K562 (cell line): ENCODE measurements around the gene SMOC2. TPM values are rescaled to one million over a fixed set of nuclear protein-coding genes. Genes with fewer than 3 reads are reported as not detected.

Experiments used
- ATAC-seq: fragments of 200-7000 bp; cut with Tn5 transposase; 3 replicates; pipeline ENCODE4 v1.9.1; 2020; ENCODE audit warnings: moderate library complexity
- BruUV-seq: library from RNA; stranded (reverse); fragments of 400-500 nt; replicated peaks from 2 replicates; lab custom pipeline; 2021; lab: Mats Ljungman, UMichigan
- CTCF ChIA-PET: fragments of 300-600 bp; formaldehyde crosslinking; extraction: SDS; loops from one replicate; lab custom pipeline; 2021; ENCODE audit warnings: low intra/inter-chr PET ratio; lab: Yijun Ruan, JAX
- POLR2A ChIA-PET: fragments of 300-600, 350-650 bp; sonication (Branson Sonifier 250); formaldehyde crosslinking; extraction: SDS; loops from one replicate; lab custom pipeline; 2021; ENCODE audit warnings: antibody characterized with exemption, inconsistent platforms; lab: Yijun Ruan, JAX
- DNase-seq, 4 experiments: peaks; one replicate each; pipeline versions ENCODE4 v3.0.0 to v3.0.0-alpha.2; 2011 to 2018; ENCODE audit warnings: low spot score in 3 of 4, mixed read lengths in 3 of 4; ENCODE audit errors: extremely low read depth in 1 of 4
- FAIRE-seq: peaks from 2 replicates; lab custom pipeline; 2011; peaks lifted over from hg19 to GRCh38; lab: Jason Lieb, UNC
- H2AFZ ChIP-seq: 2 replicates; pipeline ENCODE4 v1.6.0; 2011; ENCODE audit warnings: low read depth, low read length, control low read depth, inconsistent platforms
- H3K27ac ChIP-seq: fragments of 200-600 bp; 3 replicates; pipeline ENCODE4 v1.8.0; 2011; ENCODE audit warnings: low read depth, mild to moderate bottlenecking, control low read depth, inconsistent platforms, low read length, moderate library complexity, mixed read lengths; ENCODE audit errors: extremely low read depth
- H3K27me3 ChIP-seq, 2 experiments: fragments of 300-600 bp in 1 of 2; 2 replicates in 1 of 2; 3 replicates in 1 of 2; pipeline versions ENCODE4 v1.6.0 to v1.8.0; 2011; ENCODE audit warnings: inconsistent platforms in 2 of 2, low read length in 2 of 2, mild to moderate bottlenecking in 1 of 2, mixed read lengths in 1 of 2, moderate library complexity in 1 of 2; ENCODE audit not compliant: control insufficient read depth in 2 of 2, insufficient read depth in 2 of 2
- H3K36me3 ChIP-seq: fragments of 300-600 bp; 3 replicates; pipeline ENCODE4 v1.8.0; 2011; ENCODE audit warnings: mild to moderate bottlenecking, low read length, inconsistent platforms; ENCODE audit not compliant: control insufficient read depth, insufficient read depth
- H3K4me1 ChIP-seq, 2 experiments: fragments of 200-600 bp in 1 of 2; replicated peaks in 1 of 2; 2 replicates in 1 of 2; 3 replicates in 1 of 2; pipeline versions ENCODE4 v1.5.1 to v1.8.0; 2011; ENCODE audit warnings: inconsistent platforms in 2 of 2, low read length in 2 of 2, mild to moderate bottlenecking in 1 of 2, mixed read lengths in 1 of 2, moderate library complexity in 1 of 2; ENCODE audit not compliant: control insufficient read depth in 2 of 2, insufficient read depth in 2 of 2
- H3K4me2 ChIP-seq: 2 replicates; pipeline ENCODE4 v1.6.1; 2011; ENCODE audit warnings: low read length, control low read depth, inconsistent platforms, mixed read lengths; ENCODE audit not compliant: insufficient read depth
- H3K4me3 ChIP-seq: fragments of 200-600 bp; sonication (generic), shearing (Covaris generic); 2 replicates; pipeline ENCODE4 v1.5.1; 2016; ENCODE audit warnings: control low read depth, inconsistent platforms
- H3K79me2 ChIP-seq: fragments of 200-600 bp; 3 replicates; pipeline ENCODE4 v1.8.0; 2011; ENCODE audit warnings: low read length, inconsistent platforms; ENCODE audit not compliant: control insufficient read depth, insufficient read depth
- H3K9ac ChIP-seq, 2 experiments: 2 replicates each; pipeline versions ENCODE4 v1.6.0 to v1.6.1; 2011; ENCODE audit warnings: low read depth in 2 of 2, low read length in 2 of 2, control low read depth in 1 of 2, inconsistent platforms in 1 of 2, mild to moderate bottlenecking in 1 of 2, mixed read lengths in 1 of 2; ENCODE audit not compliant: insufficient read depth in 1 of 2
- H3K9me1 ChIP-seq: one replicate; pipeline ENCODE4 v1.6.0; 2011; ENCODE audit warnings: inconsistent platforms, mild to moderate bottlenecking, low read length, moderate library complexity; ENCODE audit not compliant: control insufficient read depth, insufficient read depth
- H3K9me3 ChIP-seq: replicated peaks from 2 replicates; pipeline ENCODE4 v1.5.1; 2011; ENCODE audit warnings: low read depth, low read length, inconsistent platforms; ENCODE audit not compliant: control insufficient read depth, insufficient read depth
- H4K20me1 ChIP-seq: replicated peaks from 2 replicates; pipeline ENCODE4 v1.6.1; 2011; ENCODE audit warnings: low read length, inconsistent platforms, mixed read lengths; ENCODE audit not compliant: control insufficient read depth, insufficient read depth
- CHD1 ChIP-seq: fragments of 200-600 bp; sonication (generic); IDR thresholded peaks from one replicate; pipeline ENCODE4 v1.6.1; 2012; ENCODE audit warnings: mild to moderate bottlenecking, moderate library complexity, low read length, inconsistent platforms
- CREB3 ChIP-seq: fragments of 450-650 bp; conservative IDR thresholded peaks from 2 replicates; pipeline ENCODE4 v1.6.1; 2016; ENCODE audit warnings: missing genetic modification characterization, low read depth, mild to moderate bottlenecking, missing compliant biosample characterization, moderate library complexity
- GABPA ChIP-seq: fragments of 200-800 bp; sonication (Bioruptor generic); conservative IDR thresholded peaks from 2 replicates; pipeline ENCODE4 v1.6.1; 2016; ENCODE audit warnings: low read depth, missing genetic modification characterization, missing compliant biosample characterization
- GTF2B ChIP-seq: IDR thresholded peaks from 2 replicates; pipeline ENCODE4 v1.6.1; 2011; ENCODE audit not compliant: insufficient read length; ENCODE audit errors: extremely low read depth
- HBP1 ChIP-seq: fragments of 450-650 bp; formaldehyde crosslinking; IDR thresholded peaks from 2 replicates; pipeline ENCODE4 v1.4.0; 2022; ENCODE audit warnings: missing genetic modification characterization
- HMG20A ChIP-seq: fragments of 450-650 bp; formaldehyde crosslinking; conservative IDR thresholded peaks from 2 replicates; pipeline ENCODE4 v1.4.0; 2020; ENCODE audit warnings: mild to moderate bottlenecking, mixed read lengths
- HNRNPL ChIP-seq: fragments of 200-400 bp; formaldehyde crosslinking; IDR thresholded peaks from 2 replicates; pipeline ENCODE4 v1.6.1; 2017; ENCODE audit warnings: low read depth, mild to moderate bottlenecking, low read length
- KDM5B ChIP-seq: fragments of 200-600 bp; sonication (generic); IDR thresholded peaks from 2 replicates; pipeline ENCODE4 v1.6.1; 2012; ENCODE audit warnings: low read depth, mild to moderate bottlenecking, moderate library complexity, low read length, control low read depth, inconsistent platforms; ENCODE audit not compliant: insufficient replicate concordance
- PTBP1 ChIP-seq: fragments of 200-400 bp; formaldehyde crosslinking; IDR thresholded peaks from 2 replicates; pipeline ENCODE4 v1.6.1; 2017; ENCODE audit warnings: low read depth, low read length
- SMAD4 ChIP-seq: fragments of 250-450 bp; sonication (Bioruptor Pico); conservative IDR thresholded peaks from 2 replicates; pipeline ENCODE4 v1.8.0; 2021; ENCODE audit warnings: inconsistent platforms, mild to moderate bottlenecking, moderate library complexity
- SUPT5H ChIP-seq: fragments of 450-650 bp; IDR thresholded peaks from 2 replicates; pipeline ENCODE4 v1.6.1; 2016
- ZBTB17 ChIP-seq: fragments of 450-650 bp; formaldehyde crosslinking; IDR thresholded peaks from 2 replicates; pipeline ENCODE4 v1.4.0; 2020; ENCODE audit warnings: mild to moderate bottlenecking
- WGBS: fragments of 100-300 bp; shearing (Covaris generic); methylation state at CpG from one replicate; pipeline ENCODE4 v1.1.6; 2016; ENCODE audit warnings: low coverage, mixed read lengths; ENCODE audit not compliant: insufficient coverage; ENCODE audit errors: missing lambda C conversion rate; 5-methylcytosine and 5-hydroxymethylcytosine counted together
- in situ Hi-C: fragments of 300-500 bp; cut with MboI; formaldehyde crosslinking; loops from 4 replicates; pipeline ENCODE4 v1.15.0; 2018; ENCODE audit warnings: inconsistent platforms, mixed read lengths
- intact Hi-C: fragments of 100-400 bp; cut with micrococcal nuclease; formaldehyde crosslinking; loops from 2 replicates; pipeline ENCODE4 v1.14.2; 2022
- polyA plus RNA-seq, 8 experiments: library from polyadenylated mRNA; depleted of rRNA in 4 of 8; stranded (reverse) in 5 of 8; unstranded in 3 of 8; fragments of >200 nt; fragmentation: Nextera tagmentation in 2 of 8; fragmentation: Illumina TruSeq in 1 of 8; extraction: Ambion mirVana in 2 of 8; extraction: Trizol in 1 of 8; gene quantifications; 2 replicates each; pipeline versions ENCODE4 v1.2.1 to v1.2.3, GENCODE V29; 2011 to 2014; ENCODE audit warnings: inconsistent platforms in 1 of 8, missing spikeins in 1 of 8
- total RNA-seq, 7 experiments: library from RNA; depleted of rRNA in 6 of 7; stranded (reverse); fragments of >200 nt in 6 of 7; fragmentation: Illumina TruSeq in 2 of 7; extraction: Trizol in 2 of 7; gene quantifications; 2 replicates each; pipeline versions ENCODE4 v1.2.1 to v1.2.3, GENCODE V29; 2011 to 2021; ENCODE audit warnings: low replicate concordance in 1 of 7
- TF ChIP-seq, protein P1 (sequence below): fragments of 250-450 bp; sonication (Bioruptor Pico); IDR thresholded peaks from 2 replicates; pipeline ENCODE4 v1.9.0; 2021; ENCODE audit warnings: mild to moderate bottlenecking

The SMOC2 gene
- total and polyA plus RNA-seq, 9 of the 15 experiments (the other 6 are each of a cell fraction or from before 2014, with no cell fraction given), result 0.45 to 2.3 (median 1.1) TPM

DNA sequence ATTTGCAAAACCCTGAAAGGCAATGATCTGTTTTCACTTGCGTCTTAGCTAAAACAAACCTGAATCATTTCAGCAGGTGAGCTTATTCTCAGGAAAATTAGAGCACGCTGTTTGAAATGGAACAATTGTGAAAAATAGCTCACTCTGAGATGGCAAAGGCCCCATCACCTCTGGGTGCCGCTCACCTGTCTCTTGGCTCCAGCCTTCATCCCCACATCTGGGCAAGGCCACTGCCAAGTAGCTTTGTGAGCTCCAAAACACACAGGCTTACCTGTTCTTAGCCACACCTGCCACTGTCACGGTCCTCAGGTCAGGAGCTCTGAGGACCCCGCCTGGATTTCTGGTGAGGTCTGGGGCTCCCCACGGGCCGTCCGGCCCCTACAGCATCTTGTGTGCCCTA, 66.7 kb downstream of the SMOC2 start:
- Histone ChIP-seq H4K20me1 (0 out of 2 replicates have a peak, but pooled peaks cover 2% of the 10 kb centered on the region), H2AFZ (no peak overlapping the region), H3K9me1 (no peaks in the 10 kb centered on the region), H3K9ac (no peak overlapping the region), H3K36me3 (no peaks in the 10 kb centered on the region), H3K79me2 (no peaks in the 10 kb centered on the region), H3K9me3 (no peaks in the 10 kb centered on the region), H3K4me1 (no peaks in the 10 kb centered on the region; a peak in 1 of 5 replicates), H3K27me3 (peaks cover 0 to 26% of the 10 kb centered on the region in 2 experiments; a peak in 4 of 5 replicates), H3K4me3 (no peak overlapping the region), H3K4me2 (no peak overlapping the region), H3K27ac (no peak overlapping the region)
- DNase-seq (no peak), FAIRE-seq (no peak), ATAC-seq (no peak)
- CTCF ChIA-PET, result no interaction called here
- POLR2A ChIA-PET, result no interaction called here
- no TSS peak for BruUV-seq
- intact Hi-C loops (no loop called here), in situ Hi-C loops (no loop called here)
- TF ChIP-seq CREB3 (tag), result no peak
- no peak for TF ChIP-seq PTBP1
- no peak for TF ChIP-seq GABPA (tag)
- TF ChIP-seq ZBTB17 (CRISPR knock-in tag), result no peak
- 25% methylated on average over 8 of the region's 8 CpGs for WGBS

DNA sequence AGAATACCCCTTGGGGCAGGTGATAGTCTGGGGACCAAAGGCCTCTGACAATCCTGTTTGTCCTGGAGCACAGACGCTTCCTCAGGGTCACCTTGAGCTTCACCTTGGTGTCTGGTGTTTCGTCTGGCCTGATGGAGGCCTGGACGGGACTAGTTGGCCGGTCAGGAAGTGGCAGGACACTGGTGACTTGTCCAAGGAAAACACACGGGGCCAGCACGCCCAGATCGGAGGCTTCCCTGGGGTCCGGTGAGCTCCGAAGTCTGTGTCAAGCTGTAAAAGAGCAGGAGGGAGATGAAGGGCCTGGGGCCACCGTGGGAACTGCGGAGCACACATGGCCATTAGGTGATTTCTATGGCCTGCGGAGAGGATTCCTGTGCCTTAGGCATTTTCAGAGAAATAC, 67.9 kb downstream of the SMOC2 start:
- no TSS peak for BruUV-seq
- no peaks in the 10 kb centered on the region for H3K36me3 ChIP-seq
- 29% methylated on average over 12 of the region's 12 CpGs for WGBS
- no peaks in the 10 kb centered on the region for H3K79me2 ChIP-seq
- ATAC-seq (no peak), DNase-seq (no peak), FAIRE-seq (no peak)
- no peak overlapping the region for H3K4me3 ChIP-seq
- H3K9ac ChIP-seq, result no peak overlapping the region
- no peak overlapping the region for H3K4me2 ChIP-seq
- intact Hi-C loops, result no loop called here
- H4K20me1 ChIP-seq, result 0 out of 2 replicates have a peak, but pooled peaks cover 2% of the 10 kb centered on the region
- H3K9me3 ChIP-seq, result no peaks in the 10 kb centered on the region
- ChIA-PET POLR2A (interaction anchor here (0.7 kb wide), 1 partner anchor 333 kb away, joined by 3 read pairs; no protein-coding TSS in a partner anchor), CTCF (no interaction called here)
- H3K27ac ChIP-seq, result no peak overlapping the region
- no peak overlapping the region for H2AFZ ChIP-seq
- H3K27me3 ChIP-seq, result peaks cover 0 to 18% of the 10 kb centered on the region in 2 experiments; a peak in 4 of 5 replicates
- in situ Hi-C loops, result no loop called here
- no peaks in the 10 kb centered on the region; a peak in 1 of 5 replicates for H3K4me1 ChIP-seq
- H3K9me1 ChIP-seq, result no peaks in the 10 kb centered on the region
- TF ChIP-seq GTF2B, result no peak
- TF ChIP-seq, protein P1, sequence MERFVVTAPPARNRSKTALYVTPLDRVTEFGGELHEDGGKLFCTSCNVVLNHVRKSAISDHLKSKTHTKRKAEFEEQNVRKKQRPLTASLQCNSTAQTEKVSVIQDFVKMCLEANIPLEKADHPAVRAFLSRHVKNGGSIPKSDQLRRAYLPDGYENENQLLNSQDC (CRISPR knock-in tag), result no peak
- TF ChIP-seq SUPT5H, result no peak
- TF ChIP-seq SMAD4 (CRISPR knock-in tag), result no peak
- TF ChIP-seq HBP1 (CRISPR knock-in tag), result no peak
- no peak for TF ChIP-seq HMG20A
- no peak for TF ChIP-seq HNRNPL
- no peak for TF ChIP-seq KDM5B
- no peak for TF ChIP-seq CHD1
